Esophagus squamous epithelium (tissue), 5 donors: ENCODE results near the gene TRIM63. TPM values are rescaled to one million over a fixed set of nuclear protein-coding genes. Genes with fewer than 3 reads are reported as not detected.

Source experiments
- DNase-seq: peaks from one replicate; lab custom pipeline; 2025; lab: John Stamatoyannopoulos, UW
- H3K27ac ChIP-seq, 4 donors: fragments of 200-600 bp; sonication (generic); one replicate each; pipeline ENCODE4 v1.5.1; 2016 to 2019; ENCODE audit warnings: mild to moderate bottlenecking in 1 of 4
- H3K27me3 ChIP-seq, 4 donors: fragments of 200-600 bp; sonication (generic); 1 replicate in 3 of 4; 2 replicates in 1 of 4; pipeline versions ENCODE4 v1.5.1 to v1.6.0; 2017 to 2021; ENCODE audit warnings: antibody characterized with exemption in 1 of 4
- H3K36me3 ChIP-seq, 3 donors: fragments of 200-600 bp; sonication (generic); one replicate each; pipeline ENCODE4 v1.5.1; 2016 to 2019
- H3K4me1 ChIP-seq, 3 donors: fragments of 200-600 bp; sonication (generic); one replicate each; pipeline ENCODE4 v1.5.1; 2017 to 2019
- H3K4me3 ChIP-seq, 4 donors: fragments of 200-600 bp; sonication (generic); 1 replicate in 3 of 4; 2 replicates in 1 of 4; pipeline ENCODE4 v1.5.1; 2016 to 2019; ENCODE audit warnings: mild to moderate bottlenecking in 2 of 4, moderate library complexity in 1 of 4
- H3K9me3 ChIP-seq, 3 donors: fragments of 200-600 bp; sonication (generic); one replicate each; pipeline ENCODE4 v1.5.1; 2016 to 2019
- CTCF ChIP-seq, 6 experiments: fragments of 450-650 bp in 4 of 6; fragments of 200-600 bp in 2 of 6; sonication (generic) in 2 of 6; IDR thresholded peaks; one replicate each; pipeline ENCODE4 v1.5.1; 2016 to 2019; ENCODE audit warnings: antibody characterized with exemption in 6 of 6, mild to moderate bottlenecking in 4 of 6, moderate library complexity in 4 of 6
- POLR2A ChIP-seq, 4 donors: fragments of 450-650 bp; IDR thresholded peaks; one replicate each; pipeline ENCODE4 v1.6.1; 2017; ENCODE audit warnings: antibody characterized with exemption in 4 of 4, mild to moderate bottlenecking in 4 of 4, moderate library complexity in 3 of 4
- WGBS, 2 donors: methylation state at CpG; one replicate each; pipeline ENCODE4 v1.1.5; 2018; 5-methylcytosine and 5-hydroxymethylcytosine counted together
- intact Hi-C: fragments of 100-400 bp; cut with DNase I; formaldehyde crosslinking; loops from one replicate; pipeline ENCODE4 v1.15.0; 2022
- total RNA-seq, 4 donors: library from RNA; depleted of rRNA; stranded (reverse); fragments of >200 nt; gene quantifications; one replicate each; pipeline ENCODE4 v1.1.0, GENCODE V29; 2016
- donor health status: DM: yes; HTN: yes; CAD: no.

TRIM63 gene
- total RNA-seq, 4 donors from 2014 or later = 0.23 to 1.7 TPM; not detected in 2

DNA sequence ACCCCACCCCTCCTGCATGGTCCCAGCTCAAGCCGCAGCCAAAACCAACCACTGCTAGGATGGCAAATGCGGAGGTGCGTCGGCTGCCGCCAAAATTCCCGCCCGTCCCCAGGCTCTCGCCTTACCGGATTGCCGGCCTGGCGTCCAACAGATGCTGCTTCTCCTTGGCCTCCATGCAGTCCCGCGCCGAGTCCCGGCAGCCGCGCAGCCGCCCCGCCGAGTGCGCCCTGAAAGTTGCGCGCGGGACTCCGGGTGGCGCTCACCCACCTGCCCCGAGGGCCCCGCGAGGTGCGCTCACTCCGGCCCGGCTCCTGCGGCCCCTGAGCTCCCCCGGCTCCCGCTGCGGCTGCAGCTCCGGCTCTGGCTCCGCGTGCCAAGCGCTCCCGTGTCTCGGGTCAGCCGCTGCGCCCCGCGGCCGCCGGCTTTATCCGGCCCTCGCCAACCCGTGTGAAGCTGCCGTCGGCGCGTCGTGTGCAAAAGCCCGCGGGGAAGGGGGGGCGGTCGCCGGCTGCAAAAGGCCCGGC, 21.6 kb downstream of the TRIM63 start, which contains the start of gene SLC30A2:
SLC30A2 (minus strand) TSS at position 397 of the 524 bp plus-strand sequence; CDS start at position 175, 222 bp downstream.
- intact Hi-C loops = no loop called here
- no peak for TF ChIP-seq CTCF (IDR thresholded peaks at IDR 0.05)
- no peak for TF ChIP-seq POLR2A (IDR thresholded peaks at IDR 0.05)
- no peak within 1 kb of the TSS for H3K27ac ChIP-seq
- peak within 1 kb of the TSS in 3 of 4 donors; percentile 2 to 52 (median 32) for H3K4me3 ChIP-seq
- no peak for DNase-seq
- no peaks in the 10 kb centered on the region for H3K9me3 ChIP-seq
- WGBS, 2 donors = 0% methylated on average over 3 of the region's 62 CpGs; no CpG with 5 or more reads in 1 of the 2 donors
- H3K27me3 ChIP-seq = peaks cover 9 to 100% (median 16%) of the 10 kb centered on the region in 4 donors
- peaks cover 7 to 18% (median 16%) of the 10 kb centered on the region in 3 donors for H3K4me1 ChIP-seq
- no peaks in the 10 kb centered on the region for H3K36me3 ChIP-seq

DNA sequence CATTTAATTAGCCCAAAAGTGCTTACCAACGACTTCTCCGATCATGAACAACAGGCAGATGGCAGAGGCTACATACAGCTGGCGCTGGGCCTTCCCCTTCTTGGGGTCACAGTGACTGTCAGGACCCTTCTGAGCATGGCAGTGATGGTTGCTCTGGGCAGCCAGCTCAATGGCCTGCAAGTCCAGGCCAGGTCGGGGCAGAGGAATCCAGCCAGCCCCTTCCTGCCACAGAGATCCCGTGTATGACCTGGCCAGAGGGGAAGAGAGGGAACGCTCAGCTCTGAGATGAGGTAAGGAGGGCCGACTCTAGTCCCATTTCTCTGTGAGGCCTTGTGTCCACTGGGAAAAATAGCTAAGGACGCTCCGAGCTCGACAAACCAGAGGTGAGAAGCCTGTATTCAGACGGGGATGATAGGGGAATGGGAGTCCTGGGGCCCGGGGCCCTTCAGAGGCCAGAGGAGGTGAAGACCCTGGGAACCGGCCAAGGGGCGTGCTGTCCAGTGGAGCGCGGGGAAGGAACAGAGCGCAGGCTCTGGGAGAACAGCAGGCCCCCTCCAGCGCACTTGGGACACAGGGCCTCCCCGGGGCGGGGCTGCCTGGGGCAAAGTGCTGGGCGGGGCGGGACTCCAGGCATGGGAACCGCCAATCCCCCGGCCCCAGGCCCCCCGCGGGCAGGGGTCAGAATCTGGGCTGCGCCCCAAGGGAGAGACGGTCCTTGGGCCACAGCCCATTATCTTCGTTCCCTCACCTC, 22.3 kb downstream of the TRIM63 start:
- Histone ChIP-seq H3K4me1 (peaks cover 7 to 18% (median 16%) of the 10 kb centered on the region in 3 donors), H3K27me3 (peaks cover 9 to 96% (median 16%) of the 10 kb centered on the region in 4 donors), H3K36me3 (no peaks in the 10 kb centered on the region), H3K4me3 (peak overlapping the region in 2 of 4 donors; percentile 32 to 52), H3K9me3 (no peaks in the 10 kb centered on the region), H3K27ac (no peak overlapping the region)
- 33 to 84% methylated on average over 2 to 10 of the region's 29 CpGs for WGBS, 2 donors
- intact Hi-C loops = no loop called here
- no peak for DNase-seq
- TF ChIP-seq CTCF (IDR thresholded peaks at IDR 0.05) = no peak
- no peak for TF ChIP-seq POLR2A (IDR thresholded peaks at IDR 0.05)

- H3K9me3 ChIP-seq = no peaks in the 10 kb centered on the region
- peaks cover 9 to 93% (median 16%) of the 10 kb centered on the region in 4 donors for H3K27me3 ChIP-seq
- H3K4me1 ChIP-seq = peaks cover 7 to 18% (median 16%) of the 10 kb centered on the region in 3 donors
- WGBS, 2 donors = 79 to 97% methylated on average over 3 of the region's 3 CpGs
- intact Hi-C loops = no loop called here
- H3K4me3 ChIP-seq = no peak overlapping the region
- TF ChIP-seq POLR2A (IDR thresholded peaks at IDR 0.05) (no peak), CTCF (IDR thresholded peaks at IDR 0.05) (no peak)
- DNase-seq = no peak
- H3K27ac ChIP-seq = no peak overlapping the region
- no peaks in the 10 kb centered on the region for H3K36me3 ChIP-seq
These were observed 23.0 kb downstream of the TRIM63 start for GRCh38 chr1:26044414-26044813.

GRCh38 chr1:26043765-26044164, 23.7 kb downstream of the TRIM63 start:
- Histone ChIP-seq H3K36me3 (no peaks in the 10 kb centered on the region), H3K27ac (no peak overlapping the region), H3K4me3 (no peak overlapping the region), H3K4me1 (peaks cover 7 to 18% (median 16%) of the 10 kb centered on the region in 3 donors), H3K9me3 (no peaks in the 10 kb centered on the region), H3K27me3 (peaks cover 9 to 93% (median 16%) of the 10 kb centered on the region in 4 donors)
- intact Hi-C loops = no loop called here
- no peak for DNase-seq
- WGBS, 2 donors = 77 to 87% methylated on average over 2 of the region's 2 CpGs
- TF ChIP-seq CTCF (IDR thresholded peaks at IDR 0.05) (no peak), POLR2A (IDR thresholded peaks at IDR 0.05) (no peak)

DNA sequence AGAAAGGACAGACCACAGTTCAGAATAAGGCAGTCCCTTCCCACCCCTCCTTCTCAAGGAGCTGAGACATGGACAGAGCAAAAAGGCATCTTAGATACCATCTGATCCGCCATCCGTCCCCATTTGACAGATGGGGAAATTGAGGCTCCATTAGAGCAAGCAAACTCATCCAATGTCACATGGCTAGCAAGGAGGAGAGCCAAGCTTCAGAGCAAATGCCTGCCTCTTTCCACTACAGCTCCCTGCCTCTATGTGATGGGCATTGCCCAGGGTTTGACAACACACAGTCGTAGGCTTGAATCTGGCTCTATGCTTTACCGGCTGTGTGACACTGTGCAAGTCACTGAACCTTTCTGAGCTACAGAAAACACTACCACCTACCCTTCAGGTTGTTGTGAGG, 25.5 kb downstream of the TRIM63 start:
- 90 to 92% methylated on average over 2 of the region's 4 CpGs for WGBS, 2 donors
- no peak for TF ChIP-seq CTCF (IDR thresholded peaks at IDR 0.05)
- no peak for TF ChIP-seq POLR2A (IDR thresholded peaks at IDR 0.05)
- intact Hi-C loops = no loop called here
- Histone ChIP-seq H3K36me3 (no peaks in the 10 kb centered on the region), H3K4me3 (no peak overlapping the region), H3K4me1 (peaks cover 7 to 18% (median 16%) of the 10 kb centered on the region in 3 donors), H3K9me3 (no peaks in the 10 kb centered on the region), H3K27me3 (peaks cover 9 to 83% (median 15%) of the 10 kb centered on the region in 4 donors), H3K27ac (no peak overlapping the region)
- DNase-seq = no peak
